Prostate gland (tissue), 2 donors: ENCODE measurements around the gene GRAMD4. TPM values are rescaled to one million over a fixed set of nuclear protein-coding genes. Genes with fewer than 3 reads are reported as not detected.
"Not testable (repeated sequence)": the region's sequence is repeated elsewhere in the genome, so short reads cannot be mapped to it uniquely, and the experiment has no call there.

Experiments
- DNase-seq: peaks from one replicate; pipeline ENCODE4 v3.0.0-alpha.2; 2019; ENCODE audit warnings: low spot score
- H3K27ac ChIP-seq, 2 donors: fragments of 200-600 bp; sonication (generic); 2 replicates each; pipeline ENCODE4 v1.5.1; 2017 to 2019
- H3K27me3 ChIP-seq: fragments of 200-600 bp; sonication (generic); replicated peaks from 2 replicates; pipeline ENCODE4 v1.5.1; 2019; ENCODE audit not compliant: insufficient read depth
- H3K36me3 ChIP-seq, 2 donors: fragments of 200-600 bp; sonication (generic); 1 replicate in 1 of 2; 2 replicates in 1 of 2; pipeline versions ENCODE4 v1.5.1 to v1.8.1; 2017 to 2019
- H3K4me1 ChIP-seq: fragments of 200-600 bp; sonication (generic); replicated peaks from 2 replicates; pipeline ENCODE4 v1.5.1; 2019
- H3K4me3 ChIP-seq, 2 donors: fragments of 200-600 bp; sonication (generic); 2 replicates each; pipeline ENCODE4 v1.5.1; 2017 to 2019
- H3K9me3 ChIP-seq: fragments of 200-600 bp; sonication (generic); 2 replicates; pipeline ENCODE4 v1.5.1; 2017
- CTCF ChIP-seq, 4 experiments: fragments of 200-600 bp in 2 of 4; fragments of 450-650 bp in 2 of 4; sonication (generic) in 2 of 4; IDR thresholded peaks; 1 replicate in 3 of 4; 2 replicates in 1 of 4; pipeline ENCODE4 v1.5.1; 2016 to 2019; ENCODE audit warnings: antibody characterized with exemption in 4 of 4, mild to moderate bottlenecking in 2 of 4, moderate library complexity in 2 of 4
- POLR2A ChIP-seq: fragments of 450-650 bp; IDR thresholded peaks from one replicate; pipeline ENCODE4 v1.6.1; 2016; ENCODE audit warnings: antibody characterized with exemption, mild to moderate bottlenecking
- POLR2AphosphoS5 ChIP-seq: sonication (generic); formaldehyde crosslinking; IDR thresholded peaks from one replicate; pipeline ENCODE4 v1.6.1; 2017; ENCODE audit warnings: antibody characterized with exemption
- WGBS: methylation state at CpG from one replicate; pipeline ENCODE4 v1.1.5; 2018; 5-methylcytosine and 5-hydroxymethylcytosine counted together
- intact Hi-C: fragments of 100-400 bp; cut with DNase I; formaldehyde crosslinking; loops from one replicate; pipeline ENCODE4 v1.14.2; 2022
- total RNA-seq, 2 donors: library from RNA; depleted of rRNA; stranded (reverse); fragments of >200 nt; gene quantifications; one replicate each; pipeline ENCODE4 v1.1.0, GENCODE V29; 2016

Gene GRAMD4
- total RNA-seq, 2 donors from 2014 or later, result 12.1 to 20.2 TPM

- TF ChIP-seq CTCF (IDR thresholded peaks at IDR 0.05) (no peak), POLR2AphosphoS5 (no peak), POLR2A (no peak)
- WGBS, result 94% methylated on average over 11 of the region's 11 CpGs
- no peaks in the 10 kb centered on the region for H3K9me3 ChIP-seq
These were observed 19.7 kb downstream of the GRAMD4 start for GRCh38 chr22:46639843-46640242.

GRCh38 chr22:46640293-46641055, 20.3 kb downstream of the GRAMD4 start:
- no peaks in the 10 kb centered on the region for H3K9me3 ChIP-seq
- no peaks in the 10 kb centered on the region for H3K27me3 ChIP-seq
- TF ChIP-seq POLR2AphosphoS5, result no peak
- no peak for TF ChIP-seq CTCF (IDR thresholded peaks at IDR 0.05)
- no peak for TF ChIP-seq POLR2A
- no peak for DNase-seq
- H3K4me3 ChIP-seq, result no peak overlapping the region
- no peaks in the 10 kb centered on the region for H3K36me3 ChIP-seq
- intact Hi-C loops, result no loop called here
- WGBS, result 60% methylated on average over 24 of the region's 24 CpGs
- no peak overlapping the region for H3K27ac ChIP-seq
- no peaks in the 10 kb centered on the region for H3K4me1 ChIP-seq

More at GRCh38 chr22:46639843-46640242, 19.7 kb downstream of the GRAMD4 start:
- Histone ChIP-seq H3K27ac (no peak overlapping the region), H3K4me1 (no peaks in the 10 kb centered on the region), H3K4me3 (no peak overlapping the region), H3K27me3 (no peaks in the 10 kb centered on the region), H3K36me3 (no peaks in the 10 kb centered on the region)
- no peak for DNase-seq
- intact Hi-C loops, result no loop called here

DNA sequence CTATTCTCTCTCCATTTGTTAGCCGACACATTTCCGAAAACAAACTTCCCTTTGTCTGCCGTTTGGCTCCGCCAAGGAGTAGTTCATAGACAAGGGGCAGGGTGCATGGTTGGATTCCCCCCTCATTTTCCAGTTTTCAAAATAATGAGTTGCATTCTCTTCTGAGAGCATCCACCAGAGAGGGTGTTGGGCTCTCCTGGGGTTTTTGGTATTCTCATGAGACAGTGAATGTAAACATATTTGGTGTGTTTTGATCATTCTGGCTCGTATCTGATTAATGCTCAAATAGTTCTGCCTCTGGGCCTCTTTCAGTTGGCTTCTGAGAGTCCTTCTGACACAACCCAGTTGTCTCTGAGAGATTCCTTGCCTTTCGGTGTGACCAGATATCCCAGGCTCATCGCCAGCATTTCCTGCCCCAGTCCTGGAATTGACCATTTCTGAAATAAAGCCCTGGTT, 21.7 kb downstream of the GRAMD4 start:
- DNase-seq, result no peak
- no peak overlapping the region for H3K4me3 ChIP-seq
- WGBS, result 67% methylated on average over 7 of the region's 7 CpGs
- no peaks in the 10 kb centered on the region for H3K4me1 ChIP-seq
- H3K9me3 ChIP-seq, result no peaks in the 10 kb centered on the region
- H3K27ac ChIP-seq, result no peak overlapping the region
- TF ChIP-seq POLR2AphosphoS5, result no peak
- no peak for TF ChIP-seq POLR2A
- no peak for TF ChIP-seq CTCF (IDR thresholded peaks at IDR 0.05)
- H3K27me3 ChIP-seq, result no peaks in the 10 kb centered on the region
- H3K36me3 ChIP-seq, result no peaks in the 10 kb centered on the region
- intact Hi-C loops, result no loop called here

- H3K36me3 ChIP-seq, H3K27ac ChIP-seq, intact Hi-C loops, H3K4me3 ChIP-seq, H3K9me3 ChIP-seq, DNase-seq, H3K27me3 ChIP-seq, H3K4me1 ChIP-seq: not testable (repeated sequence)
- 86% methylated on average over 5 of the region's 5 CpGs for WGBS
These were observed 22.8 kb downstream of the GRAMD4 start for GRCh38 chr22:46642840-46643480.

GRCh38 chr22:46646531-46647215, 26.5 kb downstream of the GRAMD4 start:
- TF ChIP-seq CTCF (IDR thresholded peaks at IDR 0.05), result no peak
- no peak for TF ChIP-seq POLR2A
- TF ChIP-seq POLR2AphosphoS5, result no peak
- intact Hi-C loops, result no loop called here
- no peaks in the 10 kb centered on the region for H3K27me3 ChIP-seq
- H3K27ac ChIP-seq, result no peak overlapping the region
- H3K9me3 ChIP-seq, result no peaks in the 10 kb centered on the region
- DNase-seq, result no peak
- WGBS, result 89% methylated on average over 10 of the region's 10 CpGs
- no peaks in the 10 kb centered on the region for H3K36me3 ChIP-seq
- peaks cover 11% of the 10 kb centered on the region for H3K4me1 ChIP-seq
- no peak overlapping the region for H3K4me3 ChIP-seq

DNA sequence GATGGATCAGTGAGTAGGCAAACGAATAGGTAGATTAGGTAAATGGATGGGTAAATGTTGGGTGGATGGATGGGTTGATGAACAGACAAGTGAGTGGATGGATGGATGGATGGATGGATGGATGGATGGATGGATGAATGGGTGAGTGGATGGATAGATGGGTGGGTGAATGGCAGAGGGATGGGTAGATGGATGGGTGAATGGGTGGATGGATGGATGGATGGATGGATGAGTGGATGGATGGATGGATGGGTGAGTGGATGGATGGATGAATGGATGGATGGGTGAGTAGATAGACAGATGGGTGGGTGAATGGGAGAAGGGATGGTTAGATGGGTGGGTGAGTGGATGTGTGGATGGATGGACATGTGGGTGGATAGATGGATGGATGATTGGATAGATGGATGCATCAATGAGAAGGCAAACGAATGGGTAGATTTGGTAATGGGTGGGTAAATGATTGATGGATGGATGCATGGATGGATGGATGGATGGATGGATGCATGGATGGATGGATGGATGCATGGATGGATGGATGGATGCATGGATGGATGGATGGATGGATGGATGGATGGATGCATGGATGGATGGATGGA, 28.1 kb downstream of the GRAMD4 start:
- H3K4me3 ChIP-seq, H3K27ac ChIP-seq, intact Hi-C loops, H3K9me3 ChIP-seq, H3K27me3 ChIP-seq, DNase-seq, H3K36me3 ChIP-seq: not testable (repeated sequence)
- WGBS, result 96% methylated on average over 2 of the region's 2 CpGs
- H3K4me1 ChIP-seq, result peaks cover 11% of the 10 kb centered on the region
